HG03469 (cell line): ENCODE data around the gene GOLPH3.
"Not testable (repeated sequence)": the region's sequence is repeated elsewhere in the genome, so short reads cannot be mapped to it uniquely, and the experiment has no call there.

Experiments
- ATAC-seq: cut with Tn5 transposase; IDR thresholded peaks from one replicate; pipeline ENCODE4 v1.9.1; 2021; ENCODE audit warnings: mild to moderate bottlenecking, moderate library complexity, moderate number of reproducible peaks; ENCODE audit not compliant: unreplicated experiment

GOLPH3 gene

GRCh38 chr5:32174011-32174870 lies at the start of gene GOLPH3:
GOLPH3 (minus strand) TSS chr5:32174319; CDS start chr5:32174034, 285 bp downstream.
- ATAC-seq, result peak; percentile 60

GRCh38 chr5:32222723-32223470 lies 48.8 kb upstream of the GOLPH3 start:
- ATAC-seq, result no peak

GRCh38 chr5:32217886-32218396 lies 43.8 kb upstream of the GOLPH3 start:
- ATAC-seq, result no peak

GRCh38 chr5:32214344-32214743 lies 40.2 kb upstream of the GOLPH3 start:
- ATAC-seq, result not testable (repeated sequence)

- no peak for ATAC-seq
Observed at GRCh38 chr5:32210151-32210550, 36.0 kb upstream of the GOLPH3 start.

GRCh38 chr5:32208837-32209236 lies 34.7 kb upstream of the GOLPH3 start:
- ATAC-seq, result not testable (repeated sequence)

- no peak for ATAC-seq
Observed at GRCh38 chr5:32207355-32207634, 33.2 kb upstream of the GOLPH3 start.

GRCh38 chr5:32206509-32207354 lies 32.6 kb upstream of the GOLPH3 start:
- no peak for ATAC-seq

GRCh38 chr5:32206053-32206452 lies 31.9 kb upstream of the GOLPH3 start:
- ATAC-seq, result no peak

GRCh38 chr5:32202394-32202793 lies 28.3 kb upstream of the GOLPH3 start:
- ATAC-seq, result no peak

- ATAC-seq, result no peak
Observed at GRCh38 chr5:32201122-32201753, 27.1 kb upstream of the GOLPH3 start.

- ATAC-seq, result no peak
Observed at GRCh38 chr5:32197032-32197431, 22.9 kb upstream of the GOLPH3 start.

- no peak for ATAC-seq
Observed at GRCh38 chr5:32195265-32195664, 21.1 kb upstream of the GOLPH3 start.

GRCh38 chr5:32193591-32193990 lies 19.5 kb upstream of the GOLPH3 start:
- ATAC-seq, result no peak

- ATAC-seq, result no peak
Observed at GRCh38 chr5:32190095-32190494, 16.0 kb upstream of the GOLPH3 start.

- no peak for ATAC-seq
Observed at GRCh38 chr5:32187675-32188074, 13.6 kb upstream of the GOLPH3 start.

- ATAC-seq, result peak; percentile 65
Observed at GRCh38 chr5:32182463-32183063, 8.4 kb upstream of the GOLPH3 start.

GRCh38 chr5:32173267-32174010 lies 680 bp downstream of the GOLPH3 start:
- ATAC-seq, result peak; percentile 15

- no peak for ATAC-seq
Observed at GRCh38 chr5:32172923-32173266, 1.2 kb downstream of the GOLPH3 start.
